Chondrocyte (in vitro differentiated cells): ENCODE measurements around the gene DBET. TPM values are rescaled to one million over a fixed set of nuclear protein-coding genes. Genes with fewer than 3 reads are reported as not detected.
"Not testable (repeated sequence)": the region's sequence is repeated elsewhere in the genome, so short reads cannot be mapped to it uniquely, and the experiment has no call there.

Source experiments
- DNase-seq: peaks from one replicate; pipeline ENCODE4 v3.0.0; 2021; ENCODE audit warnings: mixed read lengths, low spot score
- H3K27ac Mint-ChIP-seq: one replicate; pipeline ENCODE4 v1.8.0; 2021; ENCODE audit warnings: mild to moderate bottlenecking, moderate library complexity, mixed read lengths; ENCODE audit not compliant: unreplicated experiment
- H3K27me3 Mint-ChIP-seq: 2 replicates; pipeline ENCODE4 v1.8.0; 2021; ENCODE audit warnings: low read depth, mixed read lengths
- H3K36me3 Mint-ChIP-seq: 2 replicates; pipeline ENCODE4 v1.8.0; 2021; ENCODE audit warnings: low read depth, mixed read lengths
- H3K4me1 Mint-ChIP-seq: 2 replicates; pipeline ENCODE4 v1.8.0; 2021; ENCODE audit warnings: low read depth, mild to moderate bottlenecking, mixed read lengths
- H3K4me3 Mint-ChIP-seq: one replicate; pipeline ENCODE4 v1.8.0; 2021; ENCODE audit warnings: mild to moderate bottlenecking, moderate library complexity, mixed read lengths; ENCODE audit not compliant: unreplicated experiment
- H3K9me3 Mint-ChIP-seq: 2 replicates; pipeline ENCODE4 v1.8.0; 2021; ENCODE audit warnings: low read depth, mixed read lengths
- total RNA-seq: library from RNA; stranded (reverse); gene quantifications from 3 replicates; pipeline ENCODE4 v1.2.1, GENCODE V29; 2021

The DBET gene
- total RNA-seq, 1 donor from 2014 or later, result not detected

GRCh38 chr4:190106191-190106590, 41.9 kb downstream of the DBET start:
- not testable (repeated sequence) for H3K4me1 Mint-ChIP-seq, H3K9me3 Mint-ChIP-seq, DNase-seq, H3K27ac Mint-ChIP-seq, H3K36me3 Mint-ChIP-seq, H3K4me3 Mint-ChIP-seq, H3K27me3 Mint-ChIP-seq

- H3K27ac Mint-ChIP-seq, H3K27me3 Mint-ChIP-seq, H3K36me3 Mint-ChIP-seq, H3K4me1 Mint-ChIP-seq, H3K4me3 Mint-ChIP-seq, H3K9me3 Mint-ChIP-seq: not testable (repeated sequence)
- peak; percentile 91 for DNase-seq
These were observed 42.5 kb downstream of the DBET start for GRCh38 chr4:190106611-190107480.

DNA sequence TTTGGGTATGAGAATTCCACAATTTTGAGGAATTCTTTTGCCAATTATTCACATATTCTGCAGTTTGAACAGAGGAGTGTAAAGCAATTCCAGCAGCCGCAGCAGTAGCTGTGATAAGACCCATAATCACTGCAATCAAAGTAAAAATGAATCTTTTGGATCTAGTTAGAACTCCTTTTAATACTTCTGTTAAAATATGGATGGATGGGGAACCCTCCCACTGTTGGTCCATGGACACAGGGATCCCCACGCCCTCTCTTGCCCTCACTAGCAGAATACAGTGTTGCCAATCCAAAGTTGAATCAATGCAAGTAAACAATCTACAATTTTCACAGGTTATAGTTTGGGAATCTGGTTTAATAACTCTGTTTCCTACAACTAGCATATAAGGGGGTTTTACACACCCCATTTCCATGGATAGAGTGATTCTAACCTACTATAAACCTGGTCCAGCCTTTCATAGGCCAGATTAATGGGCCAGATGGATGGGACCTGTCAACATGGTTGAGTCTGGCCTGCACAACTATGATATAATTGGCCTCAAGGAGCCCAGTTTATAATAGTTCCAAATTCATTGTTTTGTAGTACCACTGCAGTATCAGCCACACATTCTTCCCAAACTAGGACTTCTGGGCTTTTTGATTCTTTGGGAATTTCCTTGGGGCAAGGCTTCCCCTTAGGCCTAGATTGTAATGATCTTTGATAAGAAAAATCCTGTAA, 43.6 kb downstream of the DBET start:
- not testable (repeated sequence) for H3K4me3 Mint-ChIP-seq, H3K27ac Mint-ChIP-seq, H3K9me3 Mint-ChIP-seq, H3K36me3 Mint-ChIP-seq, DNase-seq, H3K27me3 Mint-ChIP-seq, H3K4me1 Mint-ChIP-seq

GRCh38 chr4:190108756-190109155, 44.5 kb downstream of the DBET start:
- peak; percentile 93 for DNase-seq
- not testable (repeated sequence) for H3K4me1 Mint-ChIP-seq, H3K9me3 Mint-ChIP-seq, H3K27me3 Mint-ChIP-seq, H3K36me3 Mint-ChIP-seq, H3K4me3 Mint-ChIP-seq, H3K27ac Mint-ChIP-seq

- not testable (repeated sequence) for H3K4me3 Mint-ChIP-seq, H3K9me3 Mint-ChIP-seq, H3K4me1 Mint-ChIP-seq, H3K36me3 Mint-ChIP-seq, DNase-seq, H3K27ac Mint-ChIP-seq, H3K27me3 Mint-ChIP-seq
These were observed 45.2 kb downstream of the DBET start for GRCh38 chr4:190109390-190110011.

GRCh38 chr4:190110033-190110432, 45.7 kb downstream of the DBET start:
- H3K27me3 Mint-ChIP-seq, H3K9me3 Mint-ChIP-seq, H3K4me3 Mint-ChIP-seq, H3K4me1 Mint-ChIP-seq, H3K36me3 Mint-ChIP-seq, H3K27ac Mint-ChIP-seq, DNase-seq: not testable (repeated sequence)

DNA sequence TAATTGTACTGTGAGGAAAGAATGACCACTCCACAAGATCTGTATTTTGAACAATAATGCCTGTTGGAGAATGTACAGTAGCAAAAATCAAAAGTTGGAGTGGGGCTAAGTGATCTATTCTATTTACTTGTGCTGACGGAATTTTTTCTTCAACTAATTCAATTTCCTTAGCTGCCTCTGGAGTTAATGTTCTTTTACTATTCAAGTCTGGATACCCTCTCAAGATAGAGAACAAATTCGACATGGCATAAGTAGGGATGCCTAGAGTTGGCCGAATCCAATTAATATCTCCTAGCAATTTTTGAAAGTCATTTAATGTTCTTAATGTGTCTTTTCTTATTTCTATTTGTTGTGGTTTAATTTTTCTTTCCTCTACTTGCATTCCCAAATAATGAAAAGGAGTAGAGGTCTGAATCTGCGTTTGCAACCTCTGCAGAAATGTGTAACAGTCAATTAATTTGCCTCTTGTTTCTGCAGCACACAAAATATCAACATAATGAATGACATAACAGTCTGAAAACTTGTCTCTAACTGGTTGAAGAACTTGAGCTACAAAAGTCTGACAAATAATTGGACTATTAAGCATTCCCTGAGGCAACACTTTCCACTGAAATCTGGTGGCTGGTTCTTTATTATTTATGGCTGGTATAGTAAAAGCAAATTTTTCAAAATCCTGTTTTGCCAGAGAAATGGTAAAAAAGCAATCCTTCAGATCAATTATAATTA, 46.4 kb downstream of the DBET start:
- not testable (repeated sequence) for H3K36me3 Mint-ChIP-seq, H3K27me3 Mint-ChIP-seq, H3K9me3 Mint-ChIP-seq, H3K4me3 Mint-ChIP-seq, DNase-seq, H3K4me1 Mint-ChIP-seq, H3K27ac Mint-ChIP-seq

DNA sequence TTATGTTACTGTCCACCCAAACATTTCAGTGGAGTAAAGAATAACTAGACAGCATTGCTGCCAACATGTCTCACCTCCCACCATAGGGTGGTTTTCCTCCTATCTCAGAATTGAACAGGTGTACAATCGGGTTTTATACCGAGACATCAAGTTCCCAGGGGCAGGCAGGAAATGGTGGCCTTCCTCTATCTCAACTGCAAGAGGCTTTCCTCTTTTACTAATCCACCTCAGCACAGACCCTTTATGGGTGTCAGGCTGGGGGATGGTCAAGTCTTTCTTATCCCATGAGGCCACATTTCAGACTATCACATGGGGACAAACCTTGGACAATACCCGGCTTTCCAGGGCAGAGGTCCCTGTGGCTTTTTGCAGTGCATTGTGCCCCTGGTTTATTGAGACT, 48.6 kb downstream of the DBET start:
- not testable (repeated sequence) for H3K4me3 Mint-ChIP-seq, H3K4me1 Mint-ChIP-seq, H3K36me3 Mint-ChIP-seq, H3K27me3 Mint-ChIP-seq, DNase-seq, H3K9me3 Mint-ChIP-seq, H3K27ac Mint-ChIP-seq

DNA sequence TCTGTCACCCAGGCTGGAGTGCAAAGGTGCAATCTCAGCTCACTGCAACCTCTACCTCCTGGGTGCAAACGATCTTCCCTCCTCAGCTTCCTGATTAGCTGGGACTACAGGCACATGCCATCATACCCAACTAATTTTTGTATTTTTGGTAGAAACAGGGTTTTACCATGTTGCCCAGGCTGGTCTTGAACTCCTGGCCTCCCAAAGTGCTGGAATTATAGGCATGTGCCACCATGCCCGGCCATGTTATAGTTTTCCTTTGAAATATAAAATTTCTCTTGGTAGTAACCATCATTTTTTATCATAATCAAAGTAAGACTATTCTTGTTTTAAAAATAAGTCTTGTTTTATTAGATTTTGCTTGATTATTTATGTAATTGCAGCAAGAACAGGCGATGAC, 50.7 kb downstream of the DBET start:
- not testable (repeated sequence) for DNase-seq, H3K36me3 Mint-ChIP-seq, H3K9me3 Mint-ChIP-seq, H3K27me3 Mint-ChIP-seq, H3K27ac Mint-ChIP-seq, H3K4me3 Mint-ChIP-seq, H3K4me1 Mint-ChIP-seq

Other genes starting within 250 kb of the DBET start
- gene FRG1, start 123.6 kb upstream of the DBET start, total RNA-seq, result 29.7 to 31.5 TPM (median 30.9 TPM) in 3 replicates
- gene FRG2, start 37.2 kb upstream of the DBET start, total RNA-seq, result not detected in 3 replicates
- gene DUX4, start 109.3 kb downstream of the DBET start, total RNA-seq, result not detected in 3 replicates